ENCODE data around the gene PTP4A2.
"Not testable (repeated sequence)": the region's sequence is repeated elsewhere in the genome, so short reads cannot be mapped to it uniquely, and the experiment has no call there.

PTP4A2 gene

GRCh38 chr1:31949862-31950261 lies 11.7 kb upstream of the PTP4A2 start:
- no peak for DNase-seq (ENCODE audit: low spot score)

DNA sequence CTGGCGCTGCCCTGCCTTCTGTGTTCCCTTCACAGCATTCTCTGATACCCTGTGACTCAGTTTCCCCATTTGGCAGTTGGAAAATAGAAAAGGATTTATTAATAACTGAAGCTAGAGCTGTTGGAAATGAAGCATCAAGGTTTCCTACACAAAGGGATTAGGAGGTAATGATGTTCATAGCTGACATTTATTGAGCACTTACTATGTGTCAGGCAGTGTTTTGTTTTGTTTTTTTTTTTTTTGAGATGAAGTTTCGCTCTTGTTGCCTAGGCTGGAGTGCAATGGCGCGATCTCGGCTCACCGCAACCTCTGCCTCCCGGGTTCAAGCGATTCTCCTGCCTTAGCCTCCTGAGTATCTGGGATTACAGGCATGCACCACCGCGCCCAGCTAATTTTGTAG lies 7.5 kb upstream of the PTP4A2 start:
- DNase-seq (ENCODE audit: low spot score), result not testable (repeated sequence)

DNA sequence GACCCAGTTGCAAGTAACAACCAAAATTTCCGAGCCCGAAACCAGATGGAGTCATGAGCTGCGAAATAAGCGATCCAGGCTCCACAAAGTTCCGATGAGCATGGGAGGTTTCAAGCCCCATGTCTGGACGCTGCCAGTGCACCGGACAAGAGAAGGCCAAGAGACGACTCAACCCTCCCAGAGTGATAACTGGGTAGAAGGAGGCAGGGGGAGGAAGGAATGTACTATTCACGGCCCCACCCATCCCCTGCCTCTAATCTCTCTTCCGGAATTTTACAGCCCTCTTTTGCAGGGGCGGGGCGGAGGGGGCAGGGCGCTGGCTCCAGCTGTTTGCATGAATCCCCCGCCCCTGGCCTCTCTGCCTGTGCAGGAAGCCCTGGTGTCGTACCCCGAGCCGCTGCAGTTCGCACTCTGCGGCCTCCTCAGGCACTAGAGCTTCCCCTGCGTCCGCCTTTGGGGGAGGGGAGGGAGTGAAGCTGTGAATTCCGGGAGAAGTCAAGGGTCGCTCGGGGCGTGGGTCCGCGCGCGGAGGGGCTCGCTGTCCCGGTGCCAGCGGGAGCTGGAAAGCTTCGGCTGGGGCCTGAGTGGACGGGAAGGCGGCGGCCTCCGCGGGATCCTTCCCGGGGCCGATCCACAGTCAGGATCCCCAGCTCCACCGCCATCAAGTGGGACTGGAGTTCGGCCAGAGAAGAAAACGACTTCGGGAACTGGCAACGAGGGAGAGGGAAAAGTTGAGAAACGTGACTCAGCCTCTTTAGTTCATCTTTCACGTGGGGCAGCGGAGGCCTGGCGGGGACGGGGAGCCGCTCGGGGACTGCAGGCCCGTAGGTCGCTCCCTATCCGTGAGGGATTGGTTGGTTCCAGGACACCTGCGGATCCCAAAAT lies 6.3 kb upstream of the PTP4A2 start:
- peak; percentile 54 for DNase-seq (ENCODE audit: low spot score)

DNA sequence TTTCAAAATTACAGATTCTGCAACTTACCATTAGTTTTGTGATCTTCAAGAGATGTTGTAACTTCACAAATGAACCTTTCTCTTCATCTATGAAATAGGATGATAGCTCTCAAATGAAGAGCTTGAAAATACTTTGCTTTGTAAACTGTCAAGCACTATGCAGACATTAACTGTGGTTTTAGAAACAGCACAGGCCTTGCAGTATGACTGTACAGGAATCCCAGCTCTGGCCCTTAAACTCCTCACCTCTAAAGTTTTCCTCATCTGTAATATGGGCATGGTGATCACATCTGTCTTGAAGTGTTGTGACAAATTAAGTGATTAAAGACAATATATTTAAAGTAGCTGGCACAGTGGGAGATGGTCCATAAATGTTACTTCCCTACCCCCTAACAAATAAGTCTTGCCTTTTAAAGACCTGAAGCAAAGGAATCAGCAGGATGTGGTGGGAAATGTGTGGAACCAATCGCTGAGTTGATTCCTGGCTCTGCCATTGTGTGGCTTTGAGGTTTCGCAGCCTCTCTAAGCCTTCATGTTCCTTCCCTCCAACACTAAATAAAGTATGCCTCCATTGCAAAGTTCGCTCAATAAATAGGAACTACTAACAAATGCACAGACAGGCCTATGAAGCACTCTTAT lies 5.5 kb upstream of the PTP4A2 start:
- no peak for DNase-seq (ENCODE audit: low spot score)

DNA sequence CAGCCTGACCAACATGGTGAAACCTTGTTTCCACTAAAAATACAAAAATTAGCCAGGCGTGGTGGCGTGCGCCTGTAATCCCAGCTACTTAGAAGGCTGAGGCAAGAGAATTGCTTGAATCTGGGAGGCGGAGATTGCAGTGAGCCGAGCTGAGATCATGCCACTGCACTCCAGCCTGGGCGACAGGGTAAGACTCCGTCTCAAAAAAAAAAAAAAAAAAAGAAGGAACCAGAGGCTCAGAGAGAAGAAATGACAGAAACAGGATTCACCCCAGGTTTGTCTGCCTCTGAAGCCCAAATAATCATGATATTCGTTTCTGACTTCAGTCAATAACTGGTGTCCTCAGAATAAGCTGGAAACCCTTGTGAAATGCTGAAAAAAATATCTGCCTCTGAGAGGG lies 3.9 kb upstream of the PTP4A2 start:
- DNase-seq (ENCODE audit: low spot score), result not testable (repeated sequence)

- DNase-seq (ENCODE audit: low spot score), result no peak
Observed at GRCh38 chr1:31939484-31940329, 1.5 kb upstream of the PTP4A2 start.

GRCh38 chr1:31937300-31938183 lies 626 bp downstream of the PTP4A2 start:
- DNase-seq (ENCODE audit: low spot score), result peak; percentile 91

DNA sequence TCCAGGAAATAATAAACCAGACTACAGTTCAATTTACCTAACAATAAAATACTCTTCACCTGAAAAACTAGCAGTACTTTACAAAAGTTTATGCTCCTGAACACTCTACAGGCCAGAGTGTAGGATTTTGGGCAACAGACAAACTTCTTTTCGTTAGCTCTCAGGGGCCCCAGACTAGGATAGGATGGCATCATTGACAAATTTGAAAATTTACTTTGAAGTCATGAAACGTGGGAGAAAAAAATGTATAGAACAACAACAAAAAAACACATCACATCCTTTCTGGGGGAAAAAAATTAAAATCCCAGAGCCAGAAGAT lies 1.2 kb downstream of the PTP4A2 start:
- no peak for DNase-seq (ENCODE audit: low spot score)

DNA sequence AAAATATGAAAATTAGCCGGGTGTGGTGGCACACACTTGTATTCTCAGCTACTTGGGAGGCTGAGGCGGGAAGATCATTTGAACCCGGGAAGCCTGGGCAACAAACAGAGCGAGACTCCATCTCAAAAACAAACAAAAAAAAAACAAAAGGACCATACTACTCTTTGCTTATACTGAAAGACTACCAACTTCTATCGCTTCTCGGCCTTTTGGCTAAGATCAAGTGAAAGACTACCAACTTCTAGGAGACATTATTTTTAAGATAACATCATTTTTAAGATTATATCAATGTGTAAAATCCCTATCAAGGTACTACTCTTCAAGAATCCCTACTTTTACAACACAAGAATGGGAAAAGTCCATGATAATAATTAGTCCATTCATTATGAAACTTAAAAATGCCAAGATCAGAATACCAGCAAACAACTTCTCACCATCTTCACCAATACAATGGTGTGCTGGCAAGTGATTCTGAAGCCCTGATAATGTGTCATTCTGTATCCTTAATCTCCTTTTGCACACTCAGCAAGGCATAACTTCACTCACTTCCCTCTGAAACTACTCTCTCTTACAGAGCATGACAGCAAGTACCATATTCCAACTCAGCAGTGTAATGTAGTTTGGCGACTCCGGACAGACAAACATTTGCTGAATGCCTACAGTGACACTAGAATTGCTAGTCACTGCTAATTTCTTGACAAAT lies 1.7 kb downstream of the PTP4A2 start:
- peak; percentile 50 for DNase-seq (ENCODE audit: low spot score)

DNA sequence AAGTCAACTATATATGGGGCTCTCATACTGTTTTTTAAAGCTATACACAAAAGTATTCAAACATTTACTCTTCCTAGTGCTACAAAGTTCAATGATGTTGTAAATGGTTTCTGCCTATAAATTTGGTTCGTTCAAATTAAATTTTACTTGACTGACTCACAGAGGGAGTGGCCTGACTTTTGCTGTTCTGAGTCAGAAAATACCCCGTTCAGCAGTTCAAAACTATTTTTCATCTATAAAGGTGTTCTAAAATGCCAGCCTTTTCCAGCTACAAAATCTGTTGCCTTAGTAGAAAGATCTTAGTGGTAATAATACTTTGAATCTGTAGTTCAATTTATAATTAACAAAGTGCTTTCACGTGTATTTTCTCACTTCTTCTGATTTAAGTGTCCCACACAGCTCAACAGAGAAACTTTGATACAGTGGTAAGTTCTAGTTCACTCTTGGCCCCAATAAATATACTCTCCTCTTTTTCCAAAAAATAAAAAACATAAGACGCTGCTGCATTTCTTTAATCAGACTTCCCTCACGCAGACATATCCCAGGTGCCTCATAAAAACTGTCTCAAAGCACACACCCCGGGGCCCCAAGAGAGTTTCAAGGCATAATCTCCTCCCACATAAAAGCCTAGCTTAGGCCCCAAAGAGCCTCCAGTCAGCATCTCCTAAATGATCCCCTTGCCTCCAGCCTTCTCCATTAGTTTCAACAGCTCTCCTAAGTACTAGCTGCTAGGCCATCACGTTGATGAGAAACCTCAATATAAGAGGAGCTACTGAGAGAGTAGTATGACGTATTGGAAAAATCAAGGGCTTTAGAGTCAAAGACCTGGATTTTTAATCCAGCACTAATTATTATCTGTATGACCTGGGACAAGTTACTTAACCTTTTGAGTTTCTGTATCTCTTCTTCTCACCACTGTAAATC lies 3.2 kb downstream of the PTP4A2 start:
- DNase-seq (ENCODE audit: low spot score), result no peak

- DNase-seq (ENCODE audit: low spot score), result no peak
Observed at GRCh38 chr1:31932491-31933316, 5.5 kb downstream of the PTP4A2 start.

DNA sequence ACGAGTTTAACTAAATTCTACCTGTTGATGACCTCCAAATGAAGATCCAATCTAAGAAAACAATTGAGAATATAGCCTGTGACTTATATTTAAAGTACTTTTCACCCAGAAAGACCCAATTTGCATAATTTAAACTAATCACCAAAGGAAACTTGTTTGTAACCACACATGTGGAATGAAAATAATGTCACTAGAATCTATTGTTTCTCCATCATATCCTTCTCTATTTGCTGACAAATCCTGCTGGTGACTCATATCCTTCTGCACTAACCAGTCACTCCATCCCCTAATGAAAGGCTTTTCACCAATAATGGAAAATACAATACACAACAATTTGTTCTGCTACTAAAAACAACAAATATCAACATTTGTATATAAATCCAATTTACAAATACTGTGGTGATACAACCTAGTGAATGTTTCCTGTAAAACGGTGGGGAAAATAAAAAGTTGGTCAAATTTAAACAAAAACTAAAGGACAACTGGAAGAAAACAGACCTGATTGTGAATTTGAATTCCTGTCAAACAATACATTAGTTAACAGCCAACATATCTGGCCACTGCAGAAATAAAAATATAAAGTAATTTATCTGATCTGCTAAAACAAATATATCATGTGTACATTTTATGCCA lies 6.5 kb downstream of the PTP4A2 start:
- DNase-seq (ENCODE audit: low spot score), result peak; percentile 69

GRCh38 chr1:31930836-31931592 lies 7.2 kb downstream of the PTP4A2 start:
- no peak for DNase-seq (ENCODE audit: low spot score)

- no peak for DNase-seq (ENCODE audit: low spot score)
Observed at GRCh38 chr1:31927661-31927980, 10.5 kb downstream of the PTP4A2 start.

DNA sequence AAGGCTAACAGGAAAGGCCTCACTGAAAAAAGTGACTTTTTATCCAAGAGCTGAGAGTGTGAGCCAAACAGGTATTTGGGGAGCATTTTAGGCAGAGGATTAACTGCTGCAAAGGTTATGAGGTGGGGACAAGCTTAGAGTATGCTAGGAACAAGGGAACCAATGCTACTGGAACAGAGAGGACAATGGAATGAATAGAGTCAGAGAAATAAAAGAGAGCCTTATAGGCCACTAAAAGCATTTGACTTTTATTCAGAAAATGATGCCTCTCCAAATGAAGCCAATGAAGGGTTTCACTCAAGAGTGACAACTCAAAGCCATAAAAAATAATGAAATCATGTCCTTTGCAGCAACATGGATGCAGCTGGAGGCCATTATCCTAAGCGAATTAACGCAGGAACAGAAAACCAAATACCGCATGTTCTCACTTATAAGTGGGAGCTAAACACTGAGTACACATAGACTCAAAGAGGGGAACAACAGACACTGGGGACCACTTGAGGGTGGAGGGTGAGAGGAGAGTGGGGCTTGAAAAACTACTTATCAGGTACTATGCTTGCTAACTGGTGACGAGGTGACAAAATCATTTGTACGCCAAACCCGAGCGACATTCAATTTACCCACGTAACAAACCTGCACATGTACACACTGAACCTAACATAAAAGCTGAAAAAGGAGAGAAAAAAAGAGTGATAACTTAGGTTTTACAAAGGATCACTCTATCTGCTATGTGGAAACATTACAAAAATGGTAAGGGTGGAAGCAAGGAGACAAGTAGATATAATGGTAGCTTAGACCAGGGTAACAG lies 11.1 kb downstream of the PTP4A2 start:
- DNase-seq (ENCODE audit: low spot score), result peak; percentile 76

DNA sequence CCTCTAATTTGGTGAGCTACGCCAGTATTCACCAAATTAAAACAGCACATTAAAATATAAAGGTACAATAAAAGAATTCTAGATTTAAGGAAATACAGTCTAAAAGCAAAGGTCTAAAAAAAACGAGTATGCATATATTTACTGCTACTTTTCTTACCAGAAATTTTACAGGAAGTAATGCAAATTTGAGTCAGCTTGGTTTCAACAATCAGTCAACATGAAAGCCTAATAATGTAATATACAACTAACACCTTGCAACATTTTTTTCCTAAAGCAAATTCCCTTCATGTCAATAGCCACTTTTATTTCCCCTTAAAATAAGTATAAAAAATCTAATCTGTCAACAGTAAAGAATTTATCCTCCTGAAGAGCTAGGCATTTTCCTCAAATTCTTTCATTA lies 11.9 kb downstream of the PTP4A2 start:
- DNase-seq (ENCODE audit: low spot score), result no peak

DNA sequence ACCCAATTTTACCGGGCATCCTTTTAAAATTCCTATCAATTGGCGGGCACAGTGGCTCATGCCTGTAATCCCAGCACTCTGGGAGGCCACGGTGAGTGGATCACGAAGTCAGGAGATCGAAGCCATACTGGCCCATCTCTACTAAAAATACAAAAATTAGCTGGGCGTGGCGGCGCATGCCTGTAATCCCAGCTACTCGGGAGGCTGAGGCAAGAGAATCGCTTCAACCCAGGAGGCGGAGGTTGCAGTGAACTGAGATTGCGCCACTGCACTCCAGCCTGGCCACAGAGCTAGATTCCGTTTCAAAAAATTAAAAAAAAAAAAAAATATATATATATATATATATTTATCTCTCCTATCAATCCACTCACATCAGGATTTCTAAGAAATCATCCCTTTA lies 12.3 kb downstream of the PTP4A2 start:
- DNase-seq (ENCODE audit: low spot score), result not testable (repeated sequence)

Measured in globus pallidus (tissue), 1 donor.